GM18502 (cell line): ENCODE data around the gene TTC39B.

ENCODE experiments used
- ATAC-seq: cut with Tn5 transposase; IDR thresholded peaks from one replicate; pipeline ENCODE4 v1.9.1; 2021; ENCODE audit warnings: mild to moderate bottlenecking; ENCODE audit not compliant: unreplicated experiment, poor library complexity

The TTC39B gene

GRCh38 chr9:15231788-15232635 lies 75.0 kb downstream of the TTC39B start:
- ATAC-seq: peak; percentile 69

GRCh38 chr9:15229409-15229808 lies 77.6 kb downstream of the TTC39B start:
- ATAC-seq: no peak

GRCh38 chr9:15227491-15227890 lies 79.5 kb downstream of the TTC39B start:
- no peak for ATAC-seq

- ATAC-seq: no peak
Measured at GRCh38 chr9:15225564-15226126, 81.4 kb downstream of the TTC39B start.

GRCh38 chr9:15222313-15222712 lies 84.7 kb downstream of the TTC39B start:
- no peak for ATAC-seq

- ATAC-seq: no peak
Measured at GRCh38 chr9:15221746-15222145, 85.3 kb downstream of the TTC39B start.

- ATAC-seq: no peak
Measured at GRCh38 chr9:15220658-15221318, 86.2 kb downstream of the TTC39B start.

- no peak for ATAC-seq
Measured at GRCh38 chr9:15219546-15219945, 87.5 kb downstream of the TTC39B start.

- ATAC-seq: no peak
Measured at GRCh38 chr9:15218994-15219393, 88.0 kb downstream of the TTC39B start.

- ATAC-seq: no peak
Measured at GRCh38 chr9:15213249-15213648, 93.8 kb downstream of the TTC39B start.

GRCh38 chr9:15211815-15212495 lies 95.1 kb downstream of the TTC39B start:
- ATAC-seq: peak; percentile 24

- peak; percentile 80 for ATAC-seq
Measured at GRCh38 chr9:15211160-15211814, 95.7 kb downstream of the TTC39B start.

- no peak for ATAC-seq
Measured at GRCh38 chr9:15206903-15207696, 99.9 kb downstream of the TTC39B start.

- ATAC-seq: no peak
Measured at GRCh38 chr9:15205632-15206420, 101.2 kb downstream of the TTC39B start.

GRCh38 chr9:15203581-15203980 lies 103.4 kb downstream of the TTC39B start:
- ATAC-seq: no peak

- ATAC-seq: no peak
Measured at GRCh38 chr9:15200111-15200510, 106.9 kb downstream of the TTC39B start.

GRCh38 chr9:15192856-15193255 lies 114.2 kb downstream of the TTC39B start:
- no peak for ATAC-seq

GRCh38 chr9:15191378-15191777 lies 115.6 kb downstream of the TTC39B start:
- ATAC-seq: no peak

GRCh38 chr9:15189481-15189880 lies 117.5 kb downstream of the TTC39B start:
- no peak for ATAC-seq
